ENCODE measurements around the gene TBC1D9B. TPM values are rescaled to one million over a fixed set of nuclear protein-coding genes. Genes with fewer than 3 reads are reported as not detected.

TBC1D9B gene
- total RNA-seq, 1 experiment from 2014 or later, result 44.9 TPM

DNA sequence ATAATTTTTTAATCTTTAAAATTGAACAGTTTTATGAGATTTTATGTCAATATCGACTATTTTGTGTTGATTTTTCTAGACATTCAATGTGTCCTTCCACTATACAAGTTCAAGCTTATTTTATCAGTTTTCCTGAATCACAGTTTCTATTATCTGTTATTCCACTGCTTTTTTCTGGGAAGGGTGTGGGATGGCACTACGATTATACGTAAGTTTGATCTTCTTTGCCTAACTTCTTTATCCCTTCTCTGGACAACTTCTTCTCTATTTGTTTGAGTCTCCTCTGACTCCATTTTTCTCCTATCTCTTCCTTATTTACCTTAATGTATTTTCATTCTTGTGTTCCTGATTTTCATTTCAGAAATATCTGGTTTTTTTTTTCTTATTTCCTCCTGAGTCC is 24.5 kb downstream of the TBC1D9B start:
- no peak for DNase-seq
- ATAC-seq, result no peak
- intact Hi-C loops (cut with micrococcal nuclease), result no loop called here
- Histone ChIP-seq H3K79me2 (ENCODE audit: low read length) (no peaks in the 10 kb centered on the region), H3K27ac (ENCODE audit: low read length) (no peak overlapping the region), H3K4me2 (ENCODE audit: low read length) (no peak overlapping the region), H2AFZ (ENCODE audit: low read length) (no peak overlapping the region), H3K4me1 (ENCODE audit: insufficient read depth, low read length) (no peaks in the 10 kb centered on the region), H4K20me1 (ENCODE audit: low read length) (no peaks in the 10 kb centered on the region), H3K9ac (ENCODE audit: low read length) (no peak overlapping the region), H3K4me3 (ENCODE audit: low read length) (no peak overlapping the region), H3K9me3 (ENCODE audit: low read length) (no peaks in the 10 kb centered on the region), H3K36me3 (ENCODE audit: low read depth, low read length) (peaks cover 38% of the 10 kb centered on the region), H3K9me2 (replicated peaks; ENCODE audit: low read length) (no peaks in the 10 kb centered on the region), H3K27me3 (ENCODE audit: low read length) (no peaks in the 10 kb centered on the region), H3F3A (ENCODE audit: low read length, unreplicated experiment) (no peaks in the 10 kb centered on the region)
- ChIA-PET CTCF (no interaction called here), POLR2A (ENCODE audit: unreplicated experiment) (no interaction called here)
- TF ChIP-seq EZH2 (IDR thresholded peaks at IDR 0.05; ENCODE audit: low read length, unreplicated experiment) (no peak), EZH2phosphoT487 (IDR thresholded peaks at IDR 0.05; ENCODE audit: borderline replicate concordance, low read length) (no peak)
- TF ChIP-seq, protein P1, sequence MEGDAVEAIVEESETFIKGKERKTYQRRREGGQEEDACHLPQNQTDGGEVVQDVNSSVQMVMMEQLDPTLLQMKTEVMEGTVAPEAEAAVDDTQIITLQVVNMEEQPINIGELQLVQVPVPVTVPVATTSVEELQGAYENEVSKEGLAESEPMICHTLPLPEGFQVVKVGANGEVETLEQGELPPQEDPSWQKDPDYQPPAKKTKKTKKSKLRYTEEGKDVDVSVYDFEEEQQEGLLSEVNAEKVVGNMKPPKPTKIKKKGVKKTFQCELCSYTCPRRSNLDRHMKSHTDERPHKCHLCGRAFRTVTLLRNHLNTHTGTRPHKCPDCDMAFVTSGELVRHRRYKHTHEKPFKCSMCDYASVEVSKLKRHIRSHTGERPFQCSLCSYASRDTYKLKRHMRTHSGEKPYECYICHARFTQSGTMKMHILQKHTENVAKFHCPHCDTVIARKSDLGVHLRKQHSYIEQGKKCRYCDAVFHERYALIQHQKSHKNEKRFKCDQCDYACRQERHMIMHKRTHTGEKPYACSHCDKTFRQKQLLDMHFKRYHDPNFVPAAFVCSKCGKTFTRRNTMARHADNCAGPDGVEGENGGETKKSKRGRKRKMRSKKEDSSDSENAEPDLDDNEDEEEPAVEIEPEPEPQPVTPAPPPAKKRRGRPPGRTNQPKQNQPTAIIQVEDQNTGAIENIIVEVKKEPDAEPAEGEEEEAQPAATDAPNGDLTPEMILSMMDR (conservative IDR thresholded peaks at IDR 0.05; ENCODE audit: low read depth, low read length), result no peak
- BruUV-seq (replicated peaks), result no TSS peak

DNA sequence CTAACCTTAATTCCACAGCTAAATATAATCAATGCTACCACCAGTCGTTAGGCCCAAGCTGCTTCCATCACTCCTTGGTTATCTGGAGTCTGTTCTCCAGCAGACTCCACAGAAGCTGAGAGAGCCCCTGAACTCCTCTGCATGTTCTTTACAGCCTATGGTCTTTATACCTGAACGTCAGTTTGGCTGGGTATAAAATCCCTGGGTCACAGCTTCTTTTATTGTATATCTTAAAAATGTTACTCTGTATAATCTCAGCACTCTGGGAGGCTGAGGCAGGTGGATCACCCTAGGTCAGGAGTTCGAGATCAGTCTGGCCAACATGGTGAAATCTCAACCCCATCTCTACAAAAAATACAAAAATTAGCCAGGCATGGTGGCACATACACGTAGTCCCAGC is 25.4 kb downstream of the TBC1D9B start:
- DNase-seq (no peak), ATAC-seq (no peak)
- Histone ChIP-seq H3K4me3 (ENCODE audit: low read length) (no peak overlapping the region), H3K79me2 (ENCODE audit: low read length) (no peaks in the 10 kb centered on the region), H3K36me3 (ENCODE audit: low read depth, low read length) (peaks cover 35% of the 10 kb centered on the region), H3K4me1 (ENCODE audit: insufficient read depth, low read length) (no peaks in the 10 kb centered on the region), H2AFZ (ENCODE audit: low read length) (no peak overlapping the region), H3K27me3 (ENCODE audit: low read length) (no peaks in the 10 kb centered on the region), H3K9me3 (ENCODE audit: low read length) (no peaks in the 10 kb centered on the region), H3K9ac (ENCODE audit: low read length) (no peak overlapping the region), H3K27ac (ENCODE audit: low read length) (no peak overlapping the region), H3K9me2 (replicated peaks; ENCODE audit: low read length) (no peaks in the 10 kb centered on the region), H3K4me2 (ENCODE audit: low read length) (no peak overlapping the region), H4K20me1 (ENCODE audit: low read length) (no peaks in the 10 kb centered on the region), H3F3A (ENCODE audit: low read length, unreplicated experiment) (no peaks in the 10 kb centered on the region)
- intact Hi-C loops (cut with micrococcal nuclease), result no loop called here
- POLR2A ChIA-PET (ENCODE audit: unreplicated experiment), result interaction anchor here (0.6 kb wide), 1 partner anchor 42 kb away, joined by 3 read pairs; no protein-coding TSS in a partner anchor
- CTCF ChIA-PET, result no interaction called here
- TF ChIP-seq, protein P1 (conservative IDR thresholded peaks at IDR 0.05; ENCODE audit: low read depth, low read length), result no peak
- TF ChIP-seq EZH2 (IDR thresholded peaks at IDR 0.05; ENCODE audit: low read length, unreplicated experiment) (no peak), EZH2phosphoT487 (IDR thresholded peaks at IDR 0.05; ENCODE audit: borderline replicate concordance, low read length) (no peak)
- no TSS peak for BruUV-seq (replicated peaks)

DNA sequence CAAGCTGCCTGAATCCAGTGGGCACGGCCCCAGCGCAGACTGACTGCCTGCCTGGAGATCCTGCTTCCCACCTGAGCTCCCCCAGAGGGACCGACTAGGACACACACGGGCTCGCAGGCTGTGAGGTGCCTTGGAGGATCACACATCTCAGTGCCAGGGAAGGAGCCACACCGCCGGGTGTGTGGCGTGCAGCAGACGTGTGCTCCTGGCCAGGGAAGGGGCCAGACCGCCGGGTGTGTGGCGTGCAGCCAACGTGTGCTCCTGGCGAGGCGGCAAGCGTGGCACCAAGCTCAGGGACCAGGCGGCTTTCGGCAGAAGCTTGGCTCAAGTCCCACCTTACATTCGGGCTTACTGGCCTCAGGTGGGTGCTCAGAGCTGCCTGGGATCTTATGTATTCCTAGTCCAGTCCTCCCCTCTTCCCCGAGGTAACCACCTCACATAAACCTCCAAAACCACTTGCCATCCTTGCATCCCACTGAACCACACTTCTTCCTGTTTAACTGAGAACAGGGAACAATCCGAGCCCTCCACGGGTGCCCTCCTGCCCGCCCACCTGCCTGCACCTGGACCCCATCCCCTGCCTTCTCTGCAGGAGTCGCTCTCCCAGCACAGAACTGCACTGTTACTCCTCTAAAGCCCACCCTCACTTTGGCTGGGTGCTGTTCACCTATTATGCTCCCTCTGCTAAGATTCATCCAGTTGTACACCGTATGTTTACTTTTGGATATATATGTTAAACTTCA is 26.7 kb downstream of the TBC1D9B start:
- ChIA-PET CTCF (no interaction called here), POLR2A (ENCODE audit: unreplicated experiment) (no interaction called here)
- Histone ChIP-seq H3K27me3 (ENCODE audit: low read length) (no peaks in the 10 kb centered on the region), H2AFZ (ENCODE audit: low read length) (no peak overlapping the region), H3K4me3 (ENCODE audit: low read length) (no peak overlapping the region), H3K9me3 (ENCODE audit: low read length) (no peaks in the 10 kb centered on the region), H3K4me2 (ENCODE audit: low read length) (no peak overlapping the region), H3K27ac (ENCODE audit: low read length) (no peak overlapping the region), H3K36me3 (ENCODE audit: low read depth, low read length) (peaks cover 28% of the 10 kb centered on the region), H3F3A (ENCODE audit: low read length, unreplicated experiment) (no peaks in the 10 kb centered on the region), H3K4me1 (ENCODE audit: insufficient read depth, low read length) (no peaks in the 10 kb centered on the region), H3K79me2 (ENCODE audit: low read length) (no peaks in the 10 kb centered on the region), H3K9me2 (replicated peaks; ENCODE audit: low read length) (no peaks in the 10 kb centered on the region), H3K9ac (ENCODE audit: low read length) (no peak overlapping the region), H4K20me1 (ENCODE audit: low read length) (no peaks in the 10 kb centered on the region)
- intact Hi-C loops (cut with micrococcal nuclease), result no loop called here
- TF ChIP-seq EZH2phosphoT487 (IDR thresholded peaks at IDR 0.05; ENCODE audit: borderline replicate concordance, low read length) (no peak), EZH2 (IDR thresholded peaks at IDR 0.05; ENCODE audit: low read length, unreplicated experiment) (no peak)
- TF ChIP-seq, protein P1 (conservative IDR thresholded peaks at IDR 0.05; ENCODE audit: low read depth, low read length), result no peak
- no TSS peak for BruUV-seq (replicated peaks)
- no peak for ATAC-seq
- DNase-seq, result no peak
